Natural killer cell (primary cell): Measurements from ENCODE around the gene ATL1. TPM values are rescaled to one million over a fixed set of nuclear protein-coding genes. Genes with fewer than 3 reads are reported as not detected.
"Not testable (repeated sequence)": the region's sequence is repeated elsewhere in the genome, so short reads cannot be mapped to it uniquely, and the experiment has no call there.

Source experiments
- ATAC-seq, 3 donors: fragments of 150-1000 bp in 2 of 3; fragments of 200-7000 bp in 1 of 3; cut with Tn5 transposase; 1 replicate in 1 of 3; 2 replicates in 2 of 3; pipeline ENCODE4 v1.10.0; 2021; ENCODE audit warnings: mild to moderate bottlenecking in 2 of 3, moderate library complexity in 2 of 3
- DNase-seq, 2 donors: peaks; one replicate each; pipeline versions ENCODE4 v3.0.0 to v3.0.0-alpha.2; 2013 to 2021; ENCODE audit warnings: mixed read lengths in 1 of 2
- H3K27ac ChIP-seq: one replicate; pipeline ENCODE4 v1.5.1; 2013; ENCODE audit warnings: mild to moderate bottlenecking, low read length
- H3K27me3 ChIP-seq: one replicate; pipeline ENCODE4 v1.6.1; 2013; ENCODE audit warnings: low read length; ENCODE audit not compliant: control insufficient read depth, insufficient read depth
- H3K36me3 ChIP-seq: one replicate; pipeline ENCODE4 v1.6.1; 2013; ENCODE audit warnings: low read length; ENCODE audit not compliant: control insufficient read depth, insufficient read depth
- H3K4me1 ChIP-seq: one replicate; pipeline ENCODE4 v1.6.1; 2013; ENCODE audit warnings: low read length; ENCODE audit not compliant: control insufficient read depth, insufficient read depth
- H3K4me3 ChIP-seq: one replicate; pipeline ENCODE4 v1.5.1; 2013; ENCODE audit warnings: low read length
- H3K9me3 ChIP-seq: one replicate; pipeline ENCODE4 v1.6.1; 2013; ENCODE audit warnings: low read length; ENCODE audit not compliant: control insufficient read depth, insufficient read depth
- H3K27ac Mint-ChIP-seq, 2 donors: one replicate each; pipeline ENCODE4 v1.8.0; 2022; ENCODE audit warnings: mild to moderate bottlenecking in 2 of 2, mixed read lengths in 2 of 2, moderate library complexity in 1 of 2
- H3K27me3 Mint-ChIP-seq, 2 donors: one replicate each; pipeline ENCODE4 v1.8.0; 2022; ENCODE audit warnings: low read depth in 2 of 2, mixed read lengths in 2 of 2
- H3K36me3 Mint-ChIP-seq: one replicate; pipeline ENCODE4 v1.8.0; 2022; ENCODE audit warnings: mixed read lengths
- H3K4me1 Mint-ChIP-seq, 2 donors: one replicate each; pipeline ENCODE4 v1.8.0; 2022; ENCODE audit warnings: mixed read lengths in 2 of 2
- H3K4me3 Mint-ChIP-seq: one replicate; pipeline ENCODE4 v1.8.0; 2022; ENCODE audit warnings: mild to moderate bottlenecking, moderate library complexity, mixed read lengths
- H3K9me3 Mint-ChIP-seq, 2 donors: one replicate each; pipeline ENCODE4 v1.8.0; 2022; ENCODE audit warnings: mixed read lengths in 2 of 2
- WGBS: methylation state at CpG from one replicate; pipeline ENCODE4 v1.1.7; 2013; ENCODE audit warnings: missing lambda C conversion rate; ENCODE audit not compliant: insufficient coverage; 5-methylcytosine and 5-hydroxymethylcytosine counted together
- intact Hi-C: fragments of 100-400 bp; cut with micrococcal nuclease; formaldehyde crosslinking; loops from one replicate; pipeline ENCODE4 v1.14.2; 2022
- total RNA-seq, 4 donors: library from RNA; stranded (reverse); fragments of 120-200 nt in 1 of 4; gene quantifications; one replicate each; pipeline versions ENCODE4 v1.2.3 to v1.2.4, GENCODE V29; 2013 to 2022
- TF ChIP-seq, protein P1 (sequence below): fragments of 200-600 bp; IDR thresholded peaks from one replicate; pipeline ENCODE4 v1.8.0; 2022; ENCODE audit warnings: antibody characterized with exemption

Gene ATL1
- total RNA-seq, 3 donors from 2014 or later (not counting 1 experiment from before 2014, with no cell fraction given): 1.6 to 3.8 (median 2.4) TPM

DNA sequence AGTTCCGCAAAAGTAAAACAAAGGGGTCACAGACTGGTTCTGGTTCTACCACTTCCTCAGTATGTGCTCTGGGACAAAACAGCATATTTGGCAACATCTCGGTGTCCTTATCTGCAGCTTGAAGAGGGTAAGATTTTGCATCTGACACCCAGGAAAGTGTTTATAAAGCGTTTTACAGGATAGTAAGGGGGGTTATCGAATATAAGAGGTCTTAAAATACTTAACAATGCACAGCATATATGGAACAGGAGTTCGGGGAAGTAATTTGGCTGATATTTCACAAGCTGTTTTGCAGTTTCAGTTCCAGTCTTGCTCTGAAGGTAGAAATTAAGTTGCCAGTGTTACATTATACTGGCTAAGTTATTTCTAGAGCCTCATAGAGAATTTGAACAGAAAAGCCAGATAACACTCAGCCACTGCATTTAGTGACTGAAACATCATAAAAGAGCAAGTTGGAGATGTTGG, 26.7 kb upstream of the ATL1 start:
- Mint-ChIP-seq H3K27me3 (peaks cover 3 to 12% of the 10 kb centered on the region in 2 donors), H3K4me3 (peak overlapping the region; percentile 90), H3K9me3 (no peaks in the 10 kb centered on the region), H3K4me1 (peaks cover 38 to 40% of the 10 kb centered on the region in 2 donors), H3K36me3 (no peaks in the 10 kb centered on the region), H3K27ac (peak overlapping the region; percentile 82)
- TF ChIP-seq, protein P1, sequence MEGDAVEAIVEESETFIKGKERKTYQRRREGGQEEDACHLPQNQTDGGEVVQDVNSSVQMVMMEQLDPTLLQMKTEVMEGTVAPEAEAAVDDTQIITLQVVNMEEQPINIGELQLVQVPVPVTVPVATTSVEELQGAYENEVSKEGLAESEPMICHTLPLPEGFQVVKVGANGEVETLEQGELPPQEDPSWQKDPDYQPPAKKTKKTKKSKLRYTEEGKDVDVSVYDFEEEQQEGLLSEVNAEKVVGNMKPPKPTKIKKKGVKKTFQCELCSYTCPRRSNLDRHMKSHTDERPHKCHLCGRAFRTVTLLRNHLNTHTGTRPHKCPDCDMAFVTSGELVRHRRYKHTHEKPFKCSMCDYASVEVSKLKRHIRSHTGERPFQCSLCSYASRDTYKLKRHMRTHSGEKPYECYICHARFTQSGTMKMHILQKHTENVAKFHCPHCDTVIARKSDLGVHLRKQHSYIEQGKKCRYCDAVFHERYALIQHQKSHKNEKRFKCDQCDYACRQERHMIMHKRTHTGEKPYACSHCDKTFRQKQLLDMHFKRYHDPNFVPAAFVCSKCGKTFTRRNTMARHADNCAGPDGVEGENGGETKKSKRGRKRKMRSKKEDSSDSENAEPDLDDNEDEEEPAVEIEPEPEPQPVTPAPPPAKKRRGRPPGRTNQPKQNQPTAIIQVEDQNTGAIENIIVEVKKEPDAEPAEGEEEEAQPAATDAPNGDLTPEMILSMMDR: no peak
- Histone ChIP-seq H3K4me3 (no peak overlapping the region), H3K27ac (peak overlapping the region; percentile 67), H3K27me3 (no peaks in the 10 kb centered on the region), H3K9me3 (no peaks in the 10 kb centered on the region), H3K36me3 (peaks cover 3% of the 10 kb centered on the region), H3K4me1 (peaks cover 7% of the 10 kb centered on the region)
- DNase-seq (no peak), ATAC-seq (no peak)
- 34% methylated on average over 5 of the region's 5 CpGs for WGBS
- intact Hi-C loops: loop anchor here (2.0 to 5.0 kb wide), 6 partner anchors 166 to 680 kb away; partner anchors contain the start of genes DMAC2L, L2HGDH, NEMF and SOS2

DNA sequence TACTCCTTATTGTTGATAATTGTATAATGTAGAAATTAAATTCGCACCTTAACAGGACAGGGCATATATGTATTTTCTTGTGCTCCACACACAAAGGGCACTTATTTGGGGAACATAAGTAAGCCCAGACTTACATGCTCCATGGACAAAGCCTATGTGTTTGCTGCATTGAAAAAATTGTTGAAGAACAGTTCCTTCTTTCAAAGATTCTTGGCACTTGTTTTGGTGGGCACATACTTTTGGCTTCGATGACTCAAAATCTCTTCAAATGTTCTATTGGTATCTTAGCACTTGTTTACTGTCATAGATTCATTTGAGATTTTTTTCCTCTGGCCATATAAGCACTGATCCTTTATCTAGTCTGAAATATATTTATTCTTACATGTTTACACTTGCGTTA, 26.1 kb upstream of the ATL1 start:
- H3K4me3 ChIP-seq: no peak overlapping the region
- Mint-ChIP-seq H3K27me3 (peaks cover 3 to 12% of the 10 kb centered on the region in 2 donors), H3K9me3 (no peaks in the 10 kb centered on the region), H3K27ac (no peak overlapping the region), H3K36me3 (no peaks in the 10 kb centered on the region), H3K4me1 (peaks cover 38 to 40% of the 10 kb centered on the region in 2 donors), H3K4me3 (peak overlapping the region; percentile 29)
- ATAC-seq: no peak
- no peaks in the 10 kb centered on the region for H3K9me3 ChIP-seq
- H3K27ac ChIP-seq: no peak overlapping the region
- H3K4me1 ChIP-seq: peaks cover 7% of the 10 kb centered on the region
- no peak for DNase-seq
- H3K27me3 ChIP-seq: no peaks in the 10 kb centered on the region
- intact Hi-C loops: loop anchor here (2.0 to 5.0 kb wide), 6 partner anchors 167 to 681 kb away; partner anchors contain the start of genes DMAC2L, L2HGDH, NEMF and SOS2
- TF ChIP-seq, protein P1: no peak
- WGBS: 83% methylated on average over 2 of the region's 3 CpGs
- no peaks in the 10 kb centered on the region for H3K36me3 ChIP-seq

DNA sequence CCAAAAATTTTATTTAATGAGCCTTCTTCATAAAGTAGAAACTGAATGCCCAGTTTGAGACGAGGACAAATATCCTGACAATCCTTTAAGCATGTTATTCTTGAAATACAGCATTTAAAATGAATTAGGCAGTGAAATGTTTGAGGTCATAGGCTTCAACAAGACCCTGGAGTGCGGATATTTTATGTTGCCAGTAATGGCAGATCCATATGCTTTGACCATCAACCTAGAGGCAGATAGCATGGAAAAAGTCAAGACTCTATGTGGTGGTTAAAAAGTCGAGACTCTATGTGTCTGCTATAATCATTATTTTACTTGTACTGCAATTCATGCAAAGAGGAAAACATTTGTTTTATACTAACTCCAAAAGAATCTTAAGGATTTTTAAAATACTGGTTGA, 25.5 kb upstream of the ATL1 start:
- Histone ChIP-seq H3K4me1 (peaks cover 7% of the 10 kb centered on the region), H3K27ac (no peak overlapping the region), H3K9me3 (no peaks in the 10 kb centered on the region), H3K36me3 (no peaks in the 10 kb centered on the region), H3K4me3 (no peak overlapping the region), H3K27me3 (no peaks in the 10 kb centered on the region)
- H3K36me3 Mint-ChIP-seq: no peaks in the 10 kb centered on the region
- no peaks in the 10 kb centered on the region for H3K9me3 Mint-ChIP-seq
- TF ChIP-seq, protein P1: no peak
- peaks cover 3 to 12% of the 10 kb centered on the region in 2 donors for H3K27me3 Mint-ChIP-seq
- no peak overlapping the region for H3K4me3 Mint-ChIP-seq
- H3K4me1 Mint-ChIP-seq: peaks cover 34 to 36% of the 10 kb centered on the region in 2 donors
- intact Hi-C loops: loop anchor here (5.0 kb wide), 2 partner anchors 192 to 667 kb away; no protein-coding TSS in a partner anchor
- ATAC-seq: no peak
- no peak overlapping the region for H3K27ac Mint-ChIP-seq
- WGBS: 98% methylated on average over 2 of the region's 3 CpGs
- DNase-seq: no peak

DNA sequence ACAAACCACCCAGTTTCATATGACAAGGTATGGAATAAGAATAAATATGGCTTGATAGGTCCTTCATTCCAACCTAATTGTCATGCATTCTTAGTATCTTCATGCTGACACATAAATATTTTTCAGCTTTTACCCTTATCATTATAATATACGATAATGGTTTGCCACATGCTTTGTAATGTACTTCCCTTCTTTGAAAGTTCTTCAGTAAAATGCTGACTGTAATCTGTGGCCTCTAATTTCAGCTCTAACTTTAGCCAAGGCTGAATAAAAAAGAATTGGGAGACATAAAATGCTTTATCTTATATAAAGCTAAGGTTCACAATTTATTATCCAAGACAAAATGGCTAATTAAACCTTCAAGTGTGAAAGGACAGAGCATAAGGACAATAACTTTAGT, 24.9 kb upstream of the ATL1 start:
- Mint-ChIP-seq H3K27ac (no peak overlapping the region), H3K9me3 (no peaks in the 10 kb centered on the region), H3K4me3 (no peak overlapping the region), H3K36me3 (no peaks in the 10 kb centered on the region), H3K4me1 (peaks cover 28 to 30% of the 10 kb centered on the region in 2 donors), H3K27me3 (peaks cover 3 to 12% of the 10 kb centered on the region in 2 donors)
- intact Hi-C loops: loop anchor here (5.0 kb wide), 2 partner anchors 193 to 668 kb away; no protein-coding TSS in a partner anchor
- Histone ChIP-seq H3K9me3 (no peaks in the 10 kb centered on the region), H3K27me3 (no peaks in the 10 kb centered on the region), H3K36me3 (no peaks in the 10 kb centered on the region), H3K4me3 (no peak overlapping the region), H3K27ac (no peak overlapping the region), H3K4me1 (peaks cover 7% of the 10 kb centered on the region)
- no peak for DNase-seq
- TF ChIP-seq, protein P1: no peak
- 57% methylated on average over 1 of the region's 1 CpG for WGBS
- no peak for ATAC-seq

DNA sequence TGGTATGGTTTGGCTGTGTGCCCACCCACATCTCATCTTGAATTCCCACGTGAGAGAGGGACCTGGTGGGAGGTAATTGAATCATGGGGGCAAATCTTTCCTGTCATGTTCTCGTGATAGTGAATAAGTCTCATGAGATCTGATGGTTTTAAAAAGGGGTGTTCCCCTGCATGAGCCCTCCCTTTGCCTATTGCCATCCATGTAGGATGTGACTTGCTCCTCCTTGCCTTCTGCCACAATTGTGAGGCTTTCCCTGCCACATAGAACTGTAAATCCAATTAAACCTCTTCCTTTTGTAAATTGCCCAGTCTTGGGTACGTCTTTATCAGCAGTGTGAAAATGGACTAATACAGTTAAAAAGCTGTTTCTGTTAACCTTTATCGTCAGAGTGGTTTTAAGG, 21.9 kb upstream of the ATL1 start:
- peaks cover 3 to 12% of the 10 kb centered on the region in 2 donors for H3K27me3 Mint-ChIP-seq
- H3K4me1 ChIP-seq, H3K36me3 Mint-ChIP-seq, H3K27me3 ChIP-seq, H3K4me3 Mint-ChIP-seq, H3K9me3 ChIP-seq, H3K9me3 Mint-ChIP-seq, ATAC-seq, intact Hi-C loops, H3K36me3 ChIP-seq, H3K27ac Mint-ChIP-seq, H3K4me3 ChIP-seq, DNase-seq, H3K27ac ChIP-seq: not testable (repeated sequence)
- peaks cover 12 to 14% of the 10 kb centered on the region in 2 donors for H3K4me1 Mint-ChIP-seq
- WGBS: 83% methylated on average over 3 of the region's 4 CpGs
